ENCODE measurements around the gene ITGBL1. TPM values are rescaled to one million over a fixed set of nuclear protein-coding genes. Genes with fewer than 3 reads are reported as not detected.

The ITGBL1 gene
- total RNA-seq, 1 experiment from 2014 or later = not detected

GRCh38 chr13:101751488-101751887 is 299.0 kb downstream of the ITGBL1 start:
- H3K27me3 ChIP-seq (replicated peaks; ENCODE audit: control insufficient read depth, insufficient read depth, low read length) = no peaks in the 10 kb centered on the region
- DNase-seq = no peak
- H3K27me3 Mint-ChIP-seq (ENCODE audit: insufficient read depth, unreplicated experiment) = peaks cover 4% of the 10 kb centered on the region
- no peaks in the 10 kb centered on the region for H3K9me3 ChIP-seq
- CTCF ChIA-PET = no interaction called here
- H3K36me3 Mint-ChIP-seq (ENCODE audit: insufficient read depth, unreplicated experiment) = no peaks in the 10 kb centered on the region
- intact Hi-C loops (cut with micrococcal nuclease; ENCODE audit: unreplicated experiment) = no loop called here
- no peak overlapping the region for H3K27ac Mint-ChIP-seq (ENCODE audit: unreplicated experiment)
- H3K36me3 ChIP-seq (ENCODE audit: control insufficient read depth, insufficient read depth, low read length) = no peaks in the 10 kb centered on the region
- POLR2A ChIA-PET = no interaction called here
- H3K9me3 Mint-ChIP-seq (ENCODE audit: unreplicated experiment) = no peaks in the 10 kb centered on the region
- BruUV-seq (replicated peaks) = no TSS peak
- no peaks in the 10 kb centered on the region for H3K4me1 Mint-ChIP-seq (ENCODE audit: low read depth, unreplicated experiment)
- H3K4me3 ChIP-seq (ENCODE audit: low read depth, low read length) = no peak overlapping the region
- no peaks in the 10 kb centered on the region for H3K4me1 ChIP-seq
- TF ChIP-seq CTCF (IDR thresholded peaks at IDR 0.05; ENCODE audit: insufficient read depth in 1 of 2, low read depth in 1 of 2, low read length in 1 of 2, severe bottlenecking in 1 of 2, unreplicated experiment in 1 of 2) = no peak
- H3K4me3 Mint-ChIP-seq (ENCODE audit: unreplicated experiment) = no peak overlapping the region

GRCh38 chr13:101752432-101752831 is 300.0 kb downstream of the ITGBL1 start:
- H3K4me1 Mint-ChIP-seq (ENCODE audit: low read depth, unreplicated experiment) = no peaks in the 10 kb centered on the region
- Histone ChIP-seq H3K9me3 (no peaks in the 10 kb centered on the region), H3K4me3 (ENCODE audit: low read depth, low read length) (no peak overlapping the region), H3K4me1 (no peaks in the 10 kb centered on the region), H3K27me3 (replicated peaks; ENCODE audit: control insufficient read depth, insufficient read depth, low read length) (no peaks in the 10 kb centered on the region), H3K36me3 (ENCODE audit: control insufficient read depth, insufficient read depth, low read length) (no peaks in the 10 kb centered on the region)
- intact Hi-C loops (cut with micrococcal nuclease; ENCODE audit: unreplicated experiment) = no loop called here
- no peaks in the 10 kb centered on the region for H3K9me3 Mint-ChIP-seq (ENCODE audit: unreplicated experiment)
- no peak for TF ChIP-seq CTCF (IDR thresholded peaks at IDR 0.05; ENCODE audit: insufficient read depth in 1 of 2, low read depth in 1 of 2, low read length in 1 of 2, severe bottlenecking in 1 of 2, unreplicated experiment in 1 of 2)
- H3K27ac Mint-ChIP-seq (ENCODE audit: unreplicated experiment) = no peak overlapping the region
- H3K27me3 Mint-ChIP-seq (ENCODE audit: insufficient read depth, unreplicated experiment) = peaks cover 4% of the 10 kb centered on the region
- no peaks in the 10 kb centered on the region for H3K36me3 Mint-ChIP-seq (ENCODE audit: insufficient read depth, unreplicated experiment)
- ChIA-PET CTCF (no interaction called here), POLR2A (no interaction called here)
- DNase-seq = no peak
- no TSS peak for BruUV-seq (replicated peaks)
- H3K4me3 Mint-ChIP-seq (ENCODE audit: unreplicated experiment) = no peak overlapping the region

- peaks cover 3% of the 10 kb centered on the region for H3K27me3 Mint-ChIP-seq (ENCODE audit: insufficient read depth, unreplicated experiment)
- ChIA-PET POLR2A (no interaction called here), CTCF (no interaction called here)
- no peaks in the 10 kb centered on the region for H3K4me1 Mint-ChIP-seq (ENCODE audit: low read depth, unreplicated experiment)
- Histone ChIP-seq H3K36me3 (ENCODE audit: control insufficient read depth, insufficient read depth, low read length) (no peaks in the 10 kb centered on the region), H3K4me3 (ENCODE audit: low read depth, low read length) (no peak overlapping the region), H3K9me3 (no peaks in the 10 kb centered on the region), H3K4me1 (no peaks in the 10 kb centered on the region), H3K27me3 (replicated peaks; ENCODE audit: control insufficient read depth, insufficient read depth, low read length) (no peaks in the 10 kb centered on the region)
- no peak for DNase-seq
- intact Hi-C loops (cut with micrococcal nuclease; ENCODE audit: unreplicated experiment) = no loop called here
- no peak overlapping the region for H3K4me3 Mint-ChIP-seq (ENCODE audit: unreplicated experiment)
- H3K36me3 Mint-ChIP-seq (ENCODE audit: insufficient read depth, unreplicated experiment) = no peaks in the 10 kb centered on the region
- no peak for TF ChIP-seq CTCF (IDR thresholded peaks at IDR 0.05; ENCODE audit: insufficient read depth in 1 of 2, low read depth in 1 of 2, low read length in 1 of 2, severe bottlenecking in 1 of 2, unreplicated experiment in 1 of 2)
- no TSS peak for BruUV-seq (replicated peaks)
- H3K9me3 Mint-ChIP-seq (ENCODE audit: unreplicated experiment) = no peaks in the 10 kb centered on the region
- H3K27ac Mint-ChIP-seq (ENCODE audit: unreplicated experiment) = no peak overlapping the region
These were observed 302.9 kb downstream of the ITGBL1 start for GRCh38 chr13:101755228-101755887.

Data from Caco-2 (cell line).